NCI-H2081 treated with DMSO at 0.1 percent for 48 hours (cell line): ENCODE data around the gene TMEM138.

Source experiments
- DNase-seq: peaks from one replicate; lab custom pipeline; 2025; lab: John Stamatoyannopoulos, UW

TMEM138 gene

GRCh38 chr11:61406991-61407728 is 45.0 kb downstream of the TMEM138 start:
- no peak for DNase-seq

GRCh38 chr11:61411589-61411988 is 49.4 kb downstream of the TMEM138 start:
- no peak for DNase-seq

DNA sequence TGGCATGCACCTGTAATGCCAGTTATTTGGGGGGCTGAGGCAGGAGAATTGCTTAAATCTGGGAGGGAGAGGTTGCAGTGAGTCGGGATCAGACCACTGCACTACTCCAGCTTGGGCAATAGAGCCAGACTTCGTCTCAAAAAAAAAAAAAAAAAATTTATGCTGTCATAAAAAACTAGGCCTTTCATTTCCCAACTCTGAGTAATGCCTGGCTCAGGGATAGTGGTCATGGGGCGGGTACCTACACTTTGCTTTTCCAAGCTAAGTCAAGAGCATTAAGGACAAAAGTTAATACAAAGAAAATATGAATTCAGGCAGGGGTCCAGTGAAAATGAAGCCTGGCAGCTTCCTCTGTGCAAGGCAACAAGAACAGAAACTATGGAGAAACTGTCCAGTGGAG is 51.3 kb downstream of the TMEM138 start:
- no peak for DNase-seq

DNA sequence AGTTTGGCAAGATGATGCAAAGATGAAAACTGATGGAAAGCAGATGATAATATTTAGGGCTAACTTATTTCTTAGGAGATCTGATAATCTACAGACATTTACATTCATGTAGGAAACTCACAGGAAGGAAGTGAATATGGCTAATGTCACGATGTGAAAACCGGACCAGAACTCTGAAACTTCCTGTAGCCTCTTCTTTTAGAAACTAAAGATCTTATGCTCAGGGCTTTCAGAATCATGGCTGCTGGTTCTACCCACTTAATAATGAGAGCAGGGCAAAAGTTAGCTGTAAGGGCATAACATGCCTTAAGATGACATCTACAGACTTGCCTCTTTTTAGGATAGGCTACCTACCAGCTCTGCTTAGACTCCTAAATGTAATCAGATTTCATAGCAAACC is 52.4 kb downstream of the TMEM138 start:
- no peak for DNase-seq

DNA sequence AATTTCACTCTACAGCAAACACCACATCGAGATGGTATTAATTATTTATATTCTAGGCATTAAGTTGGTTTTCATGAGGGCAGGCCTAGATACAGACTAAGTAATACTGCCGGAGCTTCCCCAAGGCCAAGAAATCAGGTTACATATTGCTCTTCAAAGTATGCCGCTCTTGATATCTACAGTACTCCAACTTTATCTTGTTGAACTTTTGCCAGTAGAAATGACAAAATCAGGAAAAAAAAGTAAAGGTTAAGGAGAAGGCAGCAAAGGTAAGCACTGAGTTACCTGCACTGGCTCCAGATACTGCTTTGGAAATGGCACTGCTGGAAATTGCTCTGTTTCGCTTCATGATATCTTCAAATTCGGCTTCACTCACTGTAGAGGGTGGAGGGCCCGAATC is 53.2 kb downstream of the TMEM138 start:
- no peak for DNase-seq

GRCh38 chr11:61416941-61417340 is 54.8 kb downstream of the TMEM138 start:
- no peak for DNase-seq

- DNase-seq, result no peak
Measured at GRCh38 chr11:61417670-61418069, 55.5 kb downstream of the TMEM138 start.

DNA sequence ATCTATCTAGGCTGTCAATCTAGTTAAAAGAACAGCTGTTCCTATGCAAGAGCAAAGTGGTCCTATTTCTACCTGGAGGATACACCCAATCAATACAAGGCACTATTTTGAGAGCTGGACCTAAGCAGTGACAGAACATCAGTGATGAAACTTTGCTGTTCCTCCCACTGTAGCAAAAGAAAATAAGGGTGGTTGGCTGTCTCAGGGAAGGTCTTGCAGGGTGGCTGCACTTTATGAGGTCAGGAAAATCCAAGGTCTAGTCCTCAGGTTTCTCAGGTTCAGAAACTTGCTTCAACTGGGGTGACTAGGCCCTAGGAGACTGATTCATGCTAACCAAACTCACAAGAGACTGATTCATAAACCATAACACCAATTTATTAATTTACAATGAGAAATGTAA is 56.0 kb downstream of the TMEM138 start:
- no peak for DNase-seq
